GM12874 (cell line): Measurements from ENCODE around the gene UPK3A.

Source experiments
- TF ChIP-seq, protein P1 (sequence below): IDR thresholded peaks from 2 replicates; pipeline ENCODE4 v1.5.1; 2011; ENCODE audit warnings: low read depth, mild to moderate bottlenecking, control low read depth, low read length, moderate library complexity; ENCODE audit not compliant: insufficient read depth

UPK3A gene

DNA sequence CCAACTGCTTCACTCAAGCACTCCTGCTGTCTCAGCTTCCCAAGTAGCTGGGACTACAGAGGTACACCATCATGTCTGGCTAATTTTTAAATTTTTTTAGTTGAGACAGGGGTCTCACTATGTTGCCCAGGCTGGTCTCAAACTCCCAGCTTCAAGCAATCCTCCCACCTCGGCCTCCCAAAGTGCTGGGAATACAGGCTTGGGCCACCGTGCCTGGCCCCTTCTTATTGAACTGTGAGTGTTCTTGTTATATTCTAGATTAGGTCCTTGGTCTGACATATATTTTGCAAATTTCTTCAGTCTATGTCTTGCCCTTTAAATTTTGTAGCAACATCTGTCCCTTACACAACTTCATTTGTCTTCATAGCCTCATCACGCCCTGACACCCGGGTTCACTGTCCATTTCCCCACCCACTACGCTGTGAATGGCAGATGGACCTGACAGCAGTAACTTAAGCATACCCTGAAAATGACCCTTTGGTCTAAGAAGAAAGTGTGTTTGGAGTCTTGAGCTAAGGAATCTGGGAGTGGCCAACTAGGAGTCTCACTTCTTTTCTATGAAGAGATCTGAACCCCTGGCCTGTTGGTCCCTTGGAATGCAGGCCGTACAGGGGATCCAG lies 20.8 kb downstream of the UPK3A start:
- TF ChIP-seq, protein P1, sequence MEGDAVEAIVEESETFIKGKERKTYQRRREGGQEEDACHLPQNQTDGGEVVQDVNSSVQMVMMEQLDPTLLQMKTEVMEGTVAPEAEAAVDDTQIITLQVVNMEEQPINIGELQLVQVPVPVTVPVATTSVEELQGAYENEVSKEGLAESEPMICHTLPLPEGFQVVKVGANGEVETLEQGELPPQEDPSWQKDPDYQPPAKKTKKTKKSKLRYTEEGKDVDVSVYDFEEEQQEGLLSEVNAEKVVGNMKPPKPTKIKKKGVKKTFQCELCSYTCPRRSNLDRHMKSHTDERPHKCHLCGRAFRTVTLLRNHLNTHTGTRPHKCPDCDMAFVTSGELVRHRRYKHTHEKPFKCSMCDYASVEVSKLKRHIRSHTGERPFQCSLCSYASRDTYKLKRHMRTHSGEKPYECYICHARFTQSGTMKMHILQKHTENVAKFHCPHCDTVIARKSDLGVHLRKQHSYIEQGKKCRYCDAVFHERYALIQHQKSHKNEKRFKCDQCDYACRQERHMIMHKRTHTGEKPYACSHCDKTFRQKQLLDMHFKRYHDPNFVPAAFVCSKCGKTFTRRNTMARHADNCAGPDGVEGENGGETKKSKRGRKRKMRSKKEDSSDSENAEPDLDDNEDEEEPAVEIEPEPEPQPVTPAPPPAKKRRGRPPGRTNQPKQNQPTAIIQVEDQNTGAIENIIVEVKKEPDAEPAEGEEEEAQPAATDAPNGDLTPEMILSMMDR, result no peak

DNA sequence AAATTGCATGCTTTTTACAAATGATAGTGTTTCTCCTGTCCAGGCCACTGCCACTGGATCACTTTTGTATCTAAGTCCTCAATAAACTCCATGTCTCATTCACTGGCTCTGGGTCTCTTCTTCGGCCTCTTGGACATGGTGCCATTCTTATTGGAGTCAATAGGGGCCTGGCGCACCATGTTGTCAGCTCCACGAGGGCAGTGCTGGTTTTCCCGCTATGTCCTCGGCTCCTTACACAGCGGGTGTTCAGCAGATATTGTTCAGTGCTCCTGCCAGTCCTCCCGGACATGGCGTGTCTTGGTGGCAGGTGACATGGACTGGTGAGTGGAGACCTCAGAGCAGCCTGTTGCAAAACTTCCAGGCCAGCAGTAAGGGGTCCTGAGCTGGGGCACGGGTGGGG lies 21.4 kb downstream of the UPK3A start:
- TF ChIP-seq, protein P1, result no peak

- TF ChIP-seq, protein P1, result no peak
These were observed 23.7 kb downstream of the UPK3A start for GRCh38 chr22:45308391-45308956.

- TF ChIP-seq, protein P1, result no peak
These were observed 24.2 kb downstream of the UPK3A start for GRCh38 chr22:45308957-45309421.

DNA sequence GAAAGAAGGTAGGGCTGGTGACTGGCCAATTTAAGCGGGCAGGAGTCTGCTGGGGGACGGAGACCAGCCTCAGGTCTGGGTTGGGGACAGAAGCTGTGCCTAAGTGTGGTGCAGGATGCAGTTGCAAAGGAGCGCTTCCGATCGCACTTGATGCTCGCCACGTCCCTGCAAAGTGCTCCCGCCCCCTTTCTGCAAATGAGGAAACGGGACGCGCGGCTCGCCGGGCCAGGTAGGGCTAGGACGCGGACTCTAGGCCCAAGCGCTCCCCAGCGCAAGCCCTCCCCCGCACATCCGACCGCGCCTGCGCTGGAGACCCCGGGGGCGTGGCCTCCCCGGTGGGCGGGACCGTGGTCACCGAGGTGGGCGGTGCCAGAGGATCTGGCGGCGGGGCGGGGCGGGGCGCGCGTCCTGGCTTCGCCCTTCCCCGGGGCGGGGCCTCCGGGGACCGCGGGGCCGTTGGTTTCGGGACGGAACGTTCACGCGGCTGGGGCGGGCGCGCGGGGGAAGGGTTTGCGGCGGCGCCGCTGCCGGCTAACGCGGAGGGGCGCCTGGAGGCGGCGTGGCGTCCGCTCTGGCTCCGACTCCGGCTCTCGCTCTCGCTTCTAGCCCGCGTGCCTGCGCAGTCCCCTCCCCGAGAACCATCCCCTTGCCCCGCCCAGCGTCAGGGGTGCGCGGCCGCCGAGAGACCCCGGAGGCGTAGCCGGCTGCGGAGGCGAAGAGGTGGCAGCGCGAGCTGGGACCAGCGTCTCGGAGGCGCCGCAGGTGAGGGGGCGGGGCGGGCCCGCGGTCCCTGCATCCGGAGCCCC lies 24.9 kb downstream of the UPK3A start, which contains the start of gene FAM118A:
TSS of gene FAM118A (plus strand) at position 513 of the 806 bp plus-strand sequence. CDS start 12,446 bp downstream, outside the sequence.
- TF ChIP-seq, protein P1, result no peak

GRCh38 chr22:45310331-45310976 lies 25.7 kb downstream of the UPK3A start:
- TF ChIP-seq, protein P1, result no peak
